IMR-90 (cell line): ENCODE results near the gene MUC21. TPM values are rescaled to one million over a fixed set of nuclear protein-coding genes. Genes with fewer than 3 reads are reported as not detected.

Source experiments
- ATAC-seq: fragments of 200-7000 bp; cut with Tn5 transposase; 2 replicates; pipeline ENCODE4 v1.9.1; 2020; ENCODE audit warnings: low read depth, mild to moderate bottlenecking, moderate library complexity
- BruUV-seq: library from RNA; stranded (reverse); fragments of 400-500 nt; replicated peaks from 2 replicates; lab custom pipeline; 2021; lab: Mats Ljungman, UMichigan
- CTCF ChIA-PET: fragments of 300-600 bp; formaldehyde crosslinking; extraction: SDS; loops from one replicate; lab custom pipeline; 2021; ENCODE audit warnings: antibody characterized with exemption; lab: Yijun Ruan, JAX
- POLR2A ChIA-PET: fragments of 300-600 bp; sonication (Branson Sonifier 250); formaldehyde crosslinking; loops from one replicate; lab custom pipeline; 2022; ENCODE audit warnings: antibody characterized with exemption; ENCODE audit not compliant: unreplicated experiment; lab: Charles Lee
- DNase-seq: peaks from one replicate; pipeline ENCODE4 v3.0.0; 2013
- H2AFZ ChIP-seq: replicated peaks from 2 replicates; pipeline ENCODE3; 2013; ENCODE audit warnings: low read length, mild to moderate bottlenecking; ENCODE audit not compliant: poor library complexity
- H2AK5ac ChIP-seq: 2 replicates; pipeline ENCODE4 v1.6.1; 2013; ENCODE audit warnings: low read depth, low read length, inconsistent platforms
- H2AK9ac ChIP-seq: replicated peaks from 2 replicates; pipeline ENCODE3; 2013; ENCODE audit warnings: mild to moderate bottlenecking, low read depth, low read length, moderate library complexity; ENCODE audit not compliant: poor library complexity
- H2BK120ac ChIP-seq: 2 replicates; pipeline ENCODE4 v1.6.1; 2013; ENCODE audit warnings: low read depth, low read length, inconsistent platforms
- H2BK15ac ChIP-seq: 3 replicates; pipeline ENCODE4 v1.6.1; 2013; ENCODE audit warnings: low read depth, low read length, inconsistent platforms
- H2BK20ac ChIP-seq: 2 replicates; pipeline ENCODE4 v1.6.1; 2013; ENCODE audit warnings: low read depth, mild to moderate bottlenecking, inconsistent platforms, low read length, moderate library complexity
- H2BK5ac ChIP-seq: 2 replicates; pipeline ENCODE4 v1.6.1; 2013; ENCODE audit warnings: mild to moderate bottlenecking, low read depth, low read length, inconsistent platforms; ENCODE audit not compliant: poor library complexity, severe bottlenecking
- H3K14ac ChIP-seq: replicated peaks from 2 replicates; pipeline ENCODE4 v1.6.1; 2013; ENCODE audit warnings: low read depth, low read length, inconsistent platforms
- H3K18ac ChIP-seq: 2 replicates; pipeline ENCODE4 v1.6.1; 2013; ENCODE audit warnings: low read depth, low read length, control low read depth
- H3K23ac ChIP-seq: 2 replicates; pipeline ENCODE4 v1.6.1; 2013; ENCODE audit warnings: low read depth, low read length, inconsistent platforms
- H3K27ac ChIP-seq: 2 replicates; pipeline ENCODE4 v1.5.1; 2013; ENCODE audit warnings: mild to moderate bottlenecking, control low read depth, low read length; ENCODE audit not compliant: insufficient read depth
- H3K27me3 ChIP-seq: 2 replicates; pipeline ENCODE4 v1.6.1; 2013; ENCODE audit warnings: low read length; ENCODE audit not compliant: control insufficient read depth, insufficient read depth
- H3K36me3 ChIP-seq: 2 replicates; pipeline ENCODE4 v1.6.1; 2013; ENCODE audit warnings: low read length, mixed read lengths; ENCODE audit not compliant: control insufficient read depth, insufficient read depth
- H3K4ac ChIP-seq: 2 replicates; pipeline ENCODE4 v1.6.1; 2013; ENCODE audit warnings: low read depth, low read length, inconsistent platforms
- H3K4me1 ChIP-seq: 2 replicates; pipeline ENCODE4 v1.6.1; 2013; ENCODE audit warnings: low read length, mixed read lengths; ENCODE audit not compliant: control insufficient read depth, insufficient read depth
- H3K4me2 ChIP-seq: 2 replicates; pipeline ENCODE4 v1.6.1; 2013; ENCODE audit warnings: low read depth, mild to moderate bottlenecking, control low read depth, low read length, moderate library complexity
- H3K4me3 ChIP-seq: 2 replicates; pipeline ENCODE4 v1.5.1; 2013; ENCODE audit warnings: low read depth, mild to moderate bottlenecking, control low read depth, low read length, moderate library complexity; ENCODE audit not compliant: insufficient read depth
- H3K56ac ChIP-seq: 2 replicates; pipeline ENCODE4 v1.6.1; 2013; ENCODE audit warnings: low read length, inconsistent platforms; ENCODE audit not compliant: insufficient read depth; ENCODE audit errors: extremely low read depth
- H3K79me1 ChIP-seq, 2 experiments: 2 replicates each; pipeline ENCODE4 v1.6.1; 2013; ENCODE audit warnings: low read length in 2 of 2, inconsistent platforms in 1 of 2, low read depth in 1 of 2
- H3K9ac ChIP-seq: 2 replicates; pipeline ENCODE4 v1.6.1; 2013; ENCODE audit warnings: low read depth, low read length, control low read depth
- H3K9me1 ChIP-seq: 2 replicates; pipeline ENCODE4 v1.6.1; 2013; ENCODE audit warnings: low read length, inconsistent platforms; ENCODE audit not compliant: insufficient read depth
- H3K9me3 ChIP-seq: 2 replicates; pipeline ENCODE4 v1.6.1; 2013; ENCODE audit warnings: low read length; ENCODE audit not compliant: control insufficient read depth, insufficient read depth
- H4K20me1 ChIP-seq: 2 replicates; pipeline ENCODE4 v1.6.1; 2013; ENCODE audit warnings: low read length, inconsistent platforms; ENCODE audit not compliant: insufficient read depth
- H4K5ac ChIP-seq: 2 replicates; pipeline ENCODE4 v1.6.1; 2013; ENCODE audit warnings: mild to moderate bottlenecking, low read depth, low read length, control low read depth
- H4K8ac ChIP-seq, 2 experiments: 2 replicates each; pipeline ENCODE4 v1.6.1; 2013; ENCODE audit warnings: low read depth in 2 of 2, low read length in 2 of 2, control low read depth in 1 of 2, inconsistent platforms in 1 of 2
- H4K91ac ChIP-seq: 2 replicates; pipeline ENCODE4 v1.6.1; 2013; ENCODE audit warnings: low read depth, low read length, inconsistent platforms; ENCODE audit not compliant: insufficient read depth
- CEBPB ChIP-seq: IDR thresholded peaks from 2 replicates; pipeline ENCODE4 v1.6.1; 2012; ENCODE audit warnings: low read depth, low read length, improper control_type of control experiment
- CHD1 ChIP-seq: IDR thresholded peaks from 2 replicates; pipeline ENCODE4 v1.6.1; 2012; ENCODE audit warnings: low read depth, low read length, improper control_type of control experiment
- FOS ChIP-seq: fragments of 150-350 bp; IDR thresholded peaks from 2 replicates; pipeline ENCODE4 v1.6.1; 2016; ENCODE audit warnings: low read depth, low read length
- MAZ ChIP-seq: IDR thresholded peaks from 2 replicates; pipeline ENCODE4 v1.6.1; 2012; ENCODE audit warnings: low read depth, mild to moderate bottlenecking, low read length, improper control_type of control experiment, moderate library complexity, borderline replicate concordance
- RAD21 ChIP-seq: IDR thresholded peaks from 2 replicates; pipeline ENCODE4 v1.6.1; 2012; ENCODE audit warnings: low read length, improper control_type of control experiment
- RFX5 ChIP-seq: IDR thresholded peaks from 2 replicates; pipeline ENCODE4 v1.8.0; 2012; ENCODE audit warnings: low read depth, mild to moderate bottlenecking, low read length, moderate library complexity
- SMC3 ChIP-seq: fragments of 150-350 bp; IDR thresholded peaks from 2 replicates; pipeline ENCODE4 v1.6.1; 2016; ENCODE audit warnings: low read depth, mild to moderate bottlenecking, antibody characterized with exemption, low read length, moderate library complexity
- WGBS, 2 experiments: methylation state at CpG; one replicate each; pipeline versions ENCODE4 v1.1.5 to v1.1.7; 2013; ENCODE audit warnings: missing lambda C conversion rate in 2 of 2; ENCODE audit not compliant: insufficient read length in 1 of 2; ENCODE audit errors: extremely low coverage in 2 of 2; 5-methylcytosine and 5-hydroxymethylcytosine counted together
- dilution Hi-C: fragments of 300-500 bp; cut with HindIII; formaldehyde crosslinking; loops from one replicate; pipeline ENCODE4 v1.14.3; 2018; ENCODE audit warnings: low sequenced_read_pairs; ENCODE audit not compliant: unreplicated experiment
- in situ Hi-C: fragments of 300-500 bp; cut with MboI; formaldehyde crosslinking; loops from 3 replicates; pipeline ENCODE4 v1.14.3; 2019; ENCODE audit warnings: low sequenced_read_pairs, inconsistent platforms, mixed read lengths
- intact Hi-C: fragments of 100-400 bp; cut with micrococcal nuclease; formaldehyde crosslinking; loops from 2 replicates; pipeline ENCODE4 v1.10.0; 2022
- polyA plus RNA-seq, 3 experiments: library from polyadenylated mRNA; depleted of rRNA; stranded (reverse); fragments of >200 nt; gene quantifications; 2 replicates each; pipeline ENCODE4 v1.2.3, GENCODE V29; 2012; ENCODE audit warnings: low replicate concordance in 1 of 3
- total RNA-seq: library from RNA; depleted of rRNA; stranded (reverse); fragments of >200 nt; gene quantifications from 2 replicates; pipeline ENCODE4 v1.2.3, GENCODE V29; 2012
- TF ChIP-seq, protein P1 (sequence below): conservative IDR thresholded peaks from 2 replicates; pipeline ENCODE4 v1.5.1; 2012; ENCODE audit warnings: mild to moderate bottlenecking, low read depth, low read length, improper control_type of control experiment
- TF ChIP-seq, protein P2 (sequence below): fragments of 150-350 bp; IDR thresholded peaks from 2 replicates; pipeline ENCODE4 v1.6.1; 2017; ENCODE audit warnings: mild to moderate bottlenecking, antibody characterized with exemption, low read length, low read depth
- TF ChIP-seq, protein P3 (sequence below): fragments of 150-350 bp; IDR thresholded peaks from 2 replicates; pipeline ENCODE4 v1.6.1; 2016; ENCODE audit warnings: low read depth, mild to moderate bottlenecking, low read length, moderate library complexity, borderline replicate concordance

Gene MUC21
- total and polyA plus RNA-seq, 2 of the 4 experiments (the other 2 are of a cell fraction): not detected

DNA sequence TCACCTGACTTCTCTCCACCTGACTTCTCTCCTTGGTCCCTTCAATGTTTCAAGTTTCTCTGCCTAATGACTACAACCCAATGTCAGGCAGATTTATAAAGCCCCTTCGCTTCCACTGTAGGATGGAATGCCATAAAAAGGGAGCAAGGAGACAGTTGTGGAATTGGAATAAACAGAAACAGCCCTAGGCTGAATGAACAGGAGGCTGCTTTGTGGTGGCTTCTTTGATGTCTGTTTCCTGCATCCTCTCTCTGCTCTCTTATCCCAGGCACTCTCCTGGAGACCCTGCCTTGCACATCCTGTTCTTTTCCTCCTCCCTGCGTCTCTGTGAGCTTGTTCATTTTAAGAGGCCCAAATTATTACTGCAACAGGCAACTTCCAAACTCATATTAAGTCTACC lies 25.8 kb upstream of the MUC21 start (continued):
- TF ChIP-seq, protein P1, sequence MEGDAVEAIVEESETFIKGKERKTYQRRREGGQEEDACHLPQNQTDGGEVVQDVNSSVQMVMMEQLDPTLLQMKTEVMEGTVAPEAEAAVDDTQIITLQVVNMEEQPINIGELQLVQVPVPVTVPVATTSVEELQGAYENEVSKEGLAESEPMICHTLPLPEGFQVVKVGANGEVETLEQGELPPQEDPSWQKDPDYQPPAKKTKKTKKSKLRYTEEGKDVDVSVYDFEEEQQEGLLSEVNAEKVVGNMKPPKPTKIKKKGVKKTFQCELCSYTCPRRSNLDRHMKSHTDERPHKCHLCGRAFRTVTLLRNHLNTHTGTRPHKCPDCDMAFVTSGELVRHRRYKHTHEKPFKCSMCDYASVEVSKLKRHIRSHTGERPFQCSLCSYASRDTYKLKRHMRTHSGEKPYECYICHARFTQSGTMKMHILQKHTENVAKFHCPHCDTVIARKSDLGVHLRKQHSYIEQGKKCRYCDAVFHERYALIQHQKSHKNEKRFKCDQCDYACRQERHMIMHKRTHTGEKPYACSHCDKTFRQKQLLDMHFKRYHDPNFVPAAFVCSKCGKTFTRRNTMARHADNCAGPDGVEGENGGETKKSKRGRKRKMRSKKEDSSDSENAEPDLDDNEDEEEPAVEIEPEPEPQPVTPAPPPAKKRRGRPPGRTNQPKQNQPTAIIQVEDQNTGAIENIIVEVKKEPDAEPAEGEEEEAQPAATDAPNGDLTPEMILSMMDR: no peak
- no peak for TF ChIP-seq RFX5
- no peak for TF ChIP-seq CHD1

DNA sequence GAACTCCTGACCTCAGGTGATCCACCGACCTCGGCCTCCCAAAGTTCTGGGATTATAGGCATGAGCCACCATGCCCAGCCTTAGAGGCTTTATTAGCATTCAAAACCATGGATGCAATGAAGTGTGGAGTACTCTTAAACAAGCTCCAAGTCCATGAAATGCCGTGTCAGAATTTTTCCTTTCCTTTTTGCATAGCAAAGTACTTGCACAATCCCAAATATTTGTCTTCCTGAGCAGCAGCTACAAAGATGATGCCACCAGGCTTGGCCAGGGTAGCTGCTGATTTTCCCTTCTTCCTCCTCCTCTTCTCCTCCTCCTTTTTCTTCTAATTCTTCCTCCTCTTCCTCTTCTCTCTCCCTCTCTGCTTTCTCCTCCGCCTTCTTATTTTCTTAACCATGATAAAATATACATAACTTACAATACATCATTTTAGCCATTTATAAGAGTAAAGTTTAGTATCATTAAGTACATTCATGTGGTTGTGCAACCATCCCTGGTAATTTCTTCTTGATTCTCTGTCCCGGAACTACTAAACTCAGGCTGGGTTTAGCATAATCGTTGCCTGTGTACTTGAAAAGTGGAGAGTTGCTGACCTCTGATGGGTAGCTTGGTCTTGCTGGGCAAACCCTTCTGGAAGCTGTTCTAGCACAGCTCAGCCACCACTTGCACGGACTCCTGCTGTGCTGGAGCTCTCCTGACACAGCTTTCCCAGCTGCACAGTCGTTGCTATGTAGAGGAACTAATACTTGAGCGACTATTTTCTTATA lies 22.4 kb upstream of the MUC21 start:
- Histone ChIP-seq H4K20me1 (no peaks in the 10 kb centered on the region), H3K14ac (no peak overlapping the region), H3K9me3 (no peaks in the 10 kb centered on the region; the same call in none of the 2 replicates), H3K56ac (no peak overlapping the region), H3K27me3 (peaks cover 51% of the 10 kb centered on the region), H3K27ac (no peak overlapping the region), H3K4me1 (no peaks in the 10 kb centered on the region), H2BK5ac (no peak overlapping the region), H4K91ac (no peak overlapping the region), H3K4me2 (no peak overlapping the region), H2BK120ac (no peak overlapping the region), H2BK20ac (no peak overlapping the region), H3K9ac (no peak overlapping the region), H3K23ac (no peak overlapping the region), H2AK9ac (no peak overlapping the region), H3K4me3 (no peak overlapping the region), H2AFZ (no peak overlapping the region), H3K18ac (no peak overlapping the region), H3K79me1 (no peaks in the 10 kb centered on the region), H4K8ac (no peak overlapping the region), H3K36me3 (no peaks in the 10 kb centered on the region), H4K5ac (no peak overlapping the region), H3K4ac (no peak overlapping the region), H2AK5ac (no peak overlapping the region), H3K9me1 (no peaks in the 10 kb centered on the region), H2BK15ac (no peak overlapping the region)
- DNase-seq (peak; percentile 23), ATAC-seq (peak; percentile 46)
- dilution Hi-C loops (no loop called here), in situ Hi-C loops (no loop called here), intact Hi-C loops (no loop called here)
- ChIA-PET CTCF (interaction anchor here (0.8 to 1.7 kb wide), 4 partner anchors 19 to 119 kb away, joined by 3 to 5 read pairs (median 4); no protein-coding TSS in a partner anchor), POLR2A (no interaction called here)
- 22 to 100% methylated on average over 1 of the region's 9 CpGs for WGBS, 2 experiments
- TF ChIP-seq FOS: no peak
- no peak for TF ChIP-seq RFX5
- TF ChIP-seq SMC3: no peak
- no peak for TF ChIP-seq MAZ
- TF ChIP-seq, protein P2, sequence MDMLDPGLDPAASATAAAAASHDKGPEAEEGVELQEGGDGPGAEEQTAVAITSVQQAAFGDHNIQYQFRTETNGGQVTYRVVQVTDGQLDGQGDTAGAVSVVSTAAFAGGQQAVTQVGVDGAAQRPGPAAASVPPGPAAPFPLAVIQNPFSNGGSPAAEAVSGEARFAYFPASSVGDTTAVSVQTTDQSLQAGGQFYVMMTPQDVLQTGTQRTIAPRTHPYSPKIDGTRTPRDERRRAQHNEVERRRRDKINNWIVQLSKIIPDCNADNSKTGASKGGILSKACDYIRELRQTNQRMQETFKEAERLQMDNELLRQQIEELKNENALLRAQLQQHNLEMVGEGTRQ: no peak
- TF ChIP-seq RAD21: no peak
- TF ChIP-seq CEBPB: peak; percentile 50; the same call in 1 of the 2 replicates
- TF ChIP-seq, protein P3, sequence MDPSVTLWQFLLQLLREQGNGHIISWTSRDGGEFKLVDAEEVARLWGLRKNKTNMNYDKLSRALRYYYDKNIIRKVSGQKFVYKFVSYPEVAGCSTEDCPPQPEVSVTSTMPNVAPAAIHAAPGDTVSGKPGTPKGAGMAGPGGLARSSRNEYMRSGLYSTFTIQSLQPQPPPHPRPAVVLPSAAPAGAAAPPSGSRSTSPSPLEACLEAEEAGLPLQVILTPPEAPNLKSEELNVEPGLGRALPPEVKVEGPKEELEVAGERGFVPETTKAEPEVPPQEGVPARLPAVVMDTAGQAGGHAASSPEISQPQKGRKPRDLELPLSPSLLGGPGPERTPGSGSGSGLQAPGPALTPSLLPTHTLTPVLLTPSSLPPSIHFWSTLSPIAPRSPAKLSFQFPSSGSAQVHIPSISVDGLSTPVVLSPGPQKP: no peak
- no TSS peak for BruUV-seq
